Endodermal cell (in vitro differentiated cells): ENCODE data around the gene FIP1L1. TPM values are rescaled to one million over a fixed set of nuclear protein-coding genes. Genes with fewer than 3 reads are reported as not detected.

Source experiments
- DNase-seq: peaks from one replicate; pipeline ENCODE4 v3.0.0-alpha.2; 2017
- H3K27ac ChIP-seq: 2 replicates; pipeline ENCODE4 v1.5.1; 2013; ENCODE audit warnings: mild to moderate bottlenecking, low read depth, low read length, moderate library complexity
- H3K27me3 ChIP-seq: 2 replicates; pipeline ENCODE4 v1.6.1; 2013; ENCODE audit warnings: mild to moderate bottlenecking, low read length, moderate library complexity; ENCODE audit not compliant: insufficient read depth, control insufficient read depth, poor library complexity, severe bottlenecking
- H3K36me3 ChIP-seq: 2 replicates; pipeline ENCODE4 v1.7.0; 2013; ENCODE audit warnings: mild to moderate bottlenecking, low read length, moderate library complexity; ENCODE audit not compliant: control insufficient read depth, insufficient read depth
- H3K4me1 ChIP-seq: one replicate; pipeline ENCODE4 v1.7.0; 2013; ENCODE audit warnings: low read length; ENCODE audit not compliant: control insufficient read depth, insufficient read depth
- H3K4me3 ChIP-seq: 2 replicates; pipeline ENCODE4 v1.5.1; 2013; ENCODE audit warnings: mild to moderate bottlenecking, low read length, moderate library complexity
- H3K9ac ChIP-seq: 2 replicates; pipeline ENCODE4 v1.6.1; 2013; ENCODE audit warnings: mild to moderate bottlenecking, low read length, moderate library complexity; ENCODE audit not compliant: poor library complexity, severe bottlenecking; ENCODE audit errors: extremely low read depth
- H3K9me3 ChIP-seq: 2 replicates; pipeline ENCODE4 v1.6.1; 2013; ENCODE audit warnings: mild to moderate bottlenecking, low read length, moderate library complexity; ENCODE audit not compliant: control insufficient read depth
- H3K27ac Mint-ChIP-seq: 2 replicates; pipeline ENCODE4 v1.8.0; 2020; ENCODE audit warnings: mixed read lengths
- H3K27me3 Mint-ChIP-seq: 2 replicates; pipeline ENCODE4 v1.8.0; 2021; ENCODE audit warnings: mild to moderate bottlenecking, mixed read lengths; ENCODE audit not compliant: insufficient read depth
- H3K36me3 Mint-ChIP-seq: 2 replicates; pipeline ENCODE4 v1.8.0; 2020; ENCODE audit warnings: low read depth, mixed read lengths
- H3K4me1 Mint-ChIP-seq: 2 replicates; pipeline ENCODE4 v1.8.0; 2020; ENCODE audit warnings: mixed read lengths
- H3K4me3 Mint-ChIP-seq: 2 replicates; pipeline ENCODE4 v1.8.0; 2020; ENCODE audit warnings: mild to moderate bottlenecking, moderate library complexity, mixed read lengths
- H3K9me3 Mint-ChIP-seq: 2 replicates; pipeline ENCODE4 v1.8.0; 2020; ENCODE audit warnings: mild to moderate bottlenecking, mixed read lengths
- CTCF ChIP-seq: fragments of 200-600 bp; sonication (generic); conservative IDR thresholded peaks from 2 replicates; pipeline ENCODE4 v1.5.0; 2021; ENCODE audit warnings: antibody characterized with exemption, mild to moderate bottlenecking
- WGBS, 2 experiments: methylation state at CpG; one replicate each; pipeline versions ENCODE4 v1.1.5 to v1.1.7; 2013; ENCODE audit warnings: missing lambda C conversion rate in 2 of 2, mixed read lengths in 1 of 2; ENCODE audit not compliant: insufficient coverage in 1 of 2, insufficient read length in 1 of 2; 5-methylcytosine and 5-hydroxymethylcytosine counted together
- total RNA-seq, 2 donors: library from RNA; stranded (reverse); fragmentation: NEBNext Ultra II Directional in 1 of 2; extraction: Animal tissue kit (Norgen Biotek cat#: 25700) in 1 of 2; gene quantifications; 2 replicates in 1 of 2; 3 replicates in 1 of 2; pipeline ENCODE4 v1.2.1, GENCODE V29; 2021

FIP1L1 gene
- total RNA-seq, 2 donors from 2014 or later: 79.2 to 88.8 TPM

GRCh38 chr4:53461244-53461643 is 83.8 kb downstream of the FIP1L1 start:
- no peak for DNase-seq
- TF ChIP-seq CTCF: no peak
- no peak overlapping the region for H3K27ac ChIP-seq
- peaks cover 50% of the 10 kb centered on the region for H3K36me3 Mint-ChIP-seq
- H3K27me3 Mint-ChIP-seq: no peaks in the 10 kb centered on the region
- no peak overlapping the region for H3K4me3 ChIP-seq
- no peak overlapping the region for H3K4me3 Mint-ChIP-seq
- no peaks in the 10 kb centered on the region for H3K4me1 ChIP-seq
- H3K9me3 Mint-ChIP-seq: peaks cover 10% of the 10 kb centered on the region
- no peak overlapping the region for H3K9ac ChIP-seq
- WGBS, 2 experiments: 100% methylated on average over 1 to 2 of the region's 2 CpGs
- no peaks in the 10 kb centered on the region for H3K27me3 ChIP-seq
- H3K36me3 ChIP-seq: peaks cover 66% of the 10 kb centered on the region
- H3K9me3 ChIP-seq: peaks cover 20% of the 10 kb centered on the region
- peaks cover 3% of the 10 kb centered on the region for H3K4me1 Mint-ChIP-seq
- no peak overlapping the region for H3K27ac Mint-ChIP-seq

GRCh38 chr4:53463340-53463739 is 85.9 kb downstream of the FIP1L1 start:
- H3K27ac ChIP-seq: no peak overlapping the region
- no peak for DNase-seq
- H3K9me3 ChIP-seq: peaks cover 23% of the 10 kb centered on the region
- no peak overlapping the region for H3K9ac ChIP-seq
- H3K36me3 ChIP-seq: peaks cover 51% of the 10 kb centered on the region
- no peaks in the 10 kb centered on the region for H3K27me3 ChIP-seq
- H3K36me3 Mint-ChIP-seq: peaks cover 53% of the 10 kb centered on the region
- WGBS, 2 experiments: 93% methylated on average over 5 of the region's 5 CpGs; no CpG with 5 or more reads in 1 of the 2 experiments
- H3K4me1 ChIP-seq: no peaks in the 10 kb centered on the region
- no peak overlapping the region for H3K27ac Mint-ChIP-seq
- H3K4me1 Mint-ChIP-seq: peaks cover 3% of the 10 kb centered on the region
- no peak overlapping the region for H3K4me3 ChIP-seq
- TF ChIP-seq CTCF: no peak
- no peak overlapping the region for H3K4me3 Mint-ChIP-seq
- peaks cover 30% of the 10 kb centered on the region for H3K9me3 Mint-ChIP-seq
- H3K27me3 Mint-ChIP-seq: no peaks in the 10 kb centered on the region

GRCh38 chr4:53465281-53465680 is 87.8 kb downstream of the FIP1L1 start:
- H3K36me3 Mint-ChIP-seq: peaks cover 41% of the 10 kb centered on the region

More at GRCh38 chr4:53465281-53465680, 87.8 kb downstream of the FIP1L1 start:
- DNase-seq: no peak
- H3K4me1 Mint-ChIP-seq: no peaks in the 10 kb centered on the region
- Histone ChIP-seq H3K27me3 (no peaks in the 10 kb centered on the region), H3K4me1 (no peaks in the 10 kb centered on the region), H3K9me3 (peaks cover 23% of the 10 kb centered on the region), H3K36me3 (peaks cover 32% of the 10 kb centered on the region), H3K9ac (no peak overlapping the region), H3K4me3 (no peak overlapping the region), H3K27ac (no peak overlapping the region)
- H3K27ac Mint-ChIP-seq: no peak overlapping the region
- H3K4me3 Mint-ChIP-seq: no peak overlapping the region
- H3K27me3 Mint-ChIP-seq: no peaks in the 10 kb centered on the region
- H3K9me3 Mint-ChIP-seq: peaks cover 36% of the 10 kb centered on the region
- no peak for TF ChIP-seq CTCF
- WGBS, 2 experiments: 86 to 100% methylated on average over 1 to 2 of the region's 2 CpGs
